ENCODE measurements around the gene HSD3B7. TPM values are rescaled to one million over a fixed set of nuclear protein-coding genes. Genes with fewer than 3 reads are reported as not detected.
A peak's percentile ranks its signal among the peaks of the same experiment; 100 is the strongest.
"Not testable (repeated sequence)": the region's sequence is repeated elsewhere in the genome, so short reads cannot be mapped to it uniquely, and the experiment has no call there.

The HSD3B7 gene
- total and polyA plus RNA-seq, 12 donors = 3.3 to 13.3 (median 5.7) TPM

GRCh38 chr16:31008551-31008950, 23.5 kb downstream of the HSD3B7 start:
- WGBS, 2 donors = 80 to 85% methylated on average over 5 of the region's 5 CpGs
- Histone ChIP-seq H3K9me3 (no peaks in the 10 kb centered on the region), H3K36me3 (no peaks in the 10 kb centered on the region), H3K27me3 (peaks cover 20 to 64% (median 60%) of the 10 kb centered on the region in 7 donors), H3K4me3 (no peak overlapping the region), H3K27ac (no peak overlapping the region), H3K4me1 (peaks cover 0 to 6% (median 0%) of the 10 kb centered on the region in 9 donors)
- TF ChIP-seq, protein P1, sequence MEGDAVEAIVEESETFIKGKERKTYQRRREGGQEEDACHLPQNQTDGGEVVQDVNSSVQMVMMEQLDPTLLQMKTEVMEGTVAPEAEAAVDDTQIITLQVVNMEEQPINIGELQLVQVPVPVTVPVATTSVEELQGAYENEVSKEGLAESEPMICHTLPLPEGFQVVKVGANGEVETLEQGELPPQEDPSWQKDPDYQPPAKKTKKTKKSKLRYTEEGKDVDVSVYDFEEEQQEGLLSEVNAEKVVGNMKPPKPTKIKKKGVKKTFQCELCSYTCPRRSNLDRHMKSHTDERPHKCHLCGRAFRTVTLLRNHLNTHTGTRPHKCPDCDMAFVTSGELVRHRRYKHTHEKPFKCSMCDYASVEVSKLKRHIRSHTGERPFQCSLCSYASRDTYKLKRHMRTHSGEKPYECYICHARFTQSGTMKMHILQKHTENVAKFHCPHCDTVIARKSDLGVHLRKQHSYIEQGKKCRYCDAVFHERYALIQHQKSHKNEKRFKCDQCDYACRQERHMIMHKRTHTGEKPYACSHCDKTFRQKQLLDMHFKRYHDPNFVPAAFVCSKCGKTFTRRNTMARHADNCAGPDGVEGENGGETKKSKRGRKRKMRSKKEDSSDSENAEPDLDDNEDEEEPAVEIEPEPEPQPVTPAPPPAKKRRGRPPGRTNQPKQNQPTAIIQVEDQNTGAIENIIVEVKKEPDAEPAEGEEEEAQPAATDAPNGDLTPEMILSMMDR (IDR thresholded peaks at IDR 0.05) = no peak
- ATAC-seq (no peak), DNase-seq (no peak)
- intact Hi-C loops (cut with DNase I) = no loop called here

- no peaks in the 10 kb centered on the region for H3K36me3 ChIP-seq
- H3K4me3 ChIP-seq = no peak overlapping the region
- no peak for DNase-seq
- intact Hi-C loops (cut with DNase I) = no loop called here
- peaks cover 20 to 68% (median 60%) of the 10 kb centered on the region in 7 donors for H3K27me3 ChIP-seq
- H3K9me3 ChIP-seq = no peaks in the 10 kb centered on the region
- WGBS, 2 donors = 75 to 78% methylated on average over 7 of the region's 7 CpGs
- H3K27ac ChIP-seq = no peak overlapping the region
- TF ChIP-seq, protein P1 (IDR thresholded peaks at IDR 0.05) = no peak
- no peak for ATAC-seq
- H3K4me1 ChIP-seq = peaks cover 0 to 6% (median 0%) of the 10 kb centered on the region in 9 donors
These were observed 24.1 kb downstream of the HSD3B7 start for GRCh38 chr16:31009120-31009519.

DNA sequence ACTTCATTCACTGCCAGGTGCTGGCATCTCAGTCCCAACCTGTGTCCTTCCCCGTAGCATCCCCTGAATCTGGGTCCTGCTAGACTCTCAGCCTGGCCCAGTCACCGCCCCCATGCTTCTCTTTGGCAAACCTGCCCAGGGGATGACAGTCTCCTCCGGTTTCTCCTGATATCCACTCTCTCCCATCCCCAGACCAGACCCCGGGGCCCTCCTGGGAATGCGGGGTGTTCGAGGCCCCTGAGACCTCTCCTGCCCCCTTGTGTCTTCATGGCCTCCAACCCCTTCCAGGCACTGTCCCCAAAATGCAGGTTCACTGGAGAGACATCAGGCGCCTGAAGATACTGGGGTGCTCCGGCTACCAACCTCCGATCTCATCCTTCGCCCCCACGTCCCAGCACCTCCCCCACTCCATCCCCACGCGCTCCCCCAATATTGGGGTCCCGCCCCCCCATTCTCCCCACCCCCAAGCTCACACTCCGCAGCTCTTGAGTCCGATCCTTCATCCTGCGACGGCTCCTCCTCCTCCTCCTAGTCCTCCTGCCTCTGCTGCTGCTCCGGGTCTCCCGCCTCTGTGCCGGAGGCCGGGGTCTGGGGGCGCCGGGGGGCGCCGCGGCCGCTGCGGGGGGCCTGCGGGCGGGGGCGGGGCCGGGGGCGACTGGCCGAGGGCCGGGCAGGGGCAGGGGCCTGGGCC, 25.0 kb downstream of the HSD3B7 start:
- no peak overlapping the region for H3K4me3 ChIP-seq
- ATAC-seq = no peak
- WGBS, 2 donors = 10 to 12% methylated on average over 34 to 36 of the region's 36 CpGs
- H3K27me3 ChIP-seq = peaks cover 20 to 76% (median 60%) of the 10 kb centered on the region in 7 donors
- peaks cover 0 to 6% (median 0%) of the 10 kb centered on the region in 9 donors for H3K4me1 ChIP-seq
- H3K36me3 ChIP-seq = no peaks in the 10 kb centered on the region
- no peaks in the 10 kb centered on the region for H3K9me3 ChIP-seq
- DNase-seq = no peak
- no peak overlapping the region for H3K27ac ChIP-seq
- TF ChIP-seq, protein P1 (IDR thresholded peaks at IDR 0.05) = no peak
- intact Hi-C loops (cut with DNase I) = no loop called here

- no peak for ATAC-seq
- intact Hi-C loops (cut with DNase I) = no loop called here
- Histone ChIP-seq H3K4me3 (peak within 1 kb of the TSS in 3 of 10 donors; percentile 8 to 21 (median 11)), H3K36me3 (no peaks in the 10 kb centered on the region), H3K4me1 (peaks cover 0 to 6% (median 0%) of the 10 kb centered on the region in 9 donors), H3K27me3 (peaks cover 20 to 80% (median 60%) of the 10 kb centered on the region in 7 donors), H3K27ac (no peak within 1 kb of the TSS), H3K9me3 (no peaks in the 10 kb centered on the region)
- TF ChIP-seq, protein P1 (IDR thresholded peaks at IDR 0.05) = no peak
- 10 to 12% methylated on average over 31 to 44 of the region's 45 CpGs for WGBS, 2 donors
- DNase-seq = no peak
These were observed 25.7 kb downstream of the HSD3B7 start, which contains the start of gene STX1B for GRCh38 chr16:31010585-31011325. Gene STX1B (minus strand): TSS chr16:31010638. CDS start chr16:31010396, 242 bp downstream.

GRCh38 chr16:31011815-31012214, 26.8 kb downstream of the HSD3B7 start:
- ATAC-seq; intact Hi-C loops (cut with DNase I); H3K4me1 ChIP-seq; H3K36me3 ChIP-seq; H3K27ac ChIP-seq; DNase-seq; H3K9me3 ChIP-seq; H3K4me3 ChIP-seq: not testable (repeated sequence)
- WGBS, 2 donors = 81 to 82% methylated on average over 7 of the region's 7 CpGs
- peaks cover 20 to 82% (median 55%) of the 10 kb centered on the region in 7 donors for H3K27me3 ChIP-seq

GRCh38 chr16:31013292-31013691, 28.3 kb downstream of the HSD3B7 start:
- DNase-seq; H3K36me3 ChIP-seq; intact Hi-C loops (cut with DNase I); H3K27ac ChIP-seq; H3K4me3 ChIP-seq; H3K4me1 ChIP-seq; ATAC-seq; H3K9me3 ChIP-seq: not testable (repeated sequence)
- peaks cover 20 to 68% (median 43%) of the 10 kb centered on the region in 7 donors for H3K27me3 ChIP-seq

Data from heart right ventricle (tissue), 16 donors.